DMS153 treated with DMSO at 0.1 percent for 48 hours (cell line): ENCODE measurements around the gene STK4.
"Not testable (repeated sequence)": the region's sequence is repeated elsewhere in the genome, so short reads cannot be mapped to it uniquely, and the experiment has no call there.

ENCODE experiments used
- DNase-seq: peaks from one replicate; lab custom pipeline; 2025; ENCODE audit not compliant: unreplicated experiment; lab: John Stamatoyannopoulos, UW

The STK4 gene

GRCh38 chr20:45052698-45053429 lies 86.6 kb downstream of the STK4 start:
- DNase-seq, result no peak

GRCh38 chr20:45053430-45054351 lies 87.4 kb downstream of the STK4 start:
- no peak for DNase-seq

GRCh38 chr20:45055056-45055455 lies 88.7 kb downstream of the STK4 start:
- DNase-seq, result no peak

GRCh38 chr20:45056473-45057173 lies 90.3 kb downstream of the STK4 start:
- DNase-seq, result no peak

- no peak for DNase-seq
Measured at GRCh38 chr20:45058168-45058850, 92.0 kb downstream of the STK4 start.

GRCh38 chr20:45059022-45059728 lies 92.9 kb downstream of the STK4 start:
- no peak for DNase-seq

GRCh38 chr20:45060294-45060693 lies 94.0 kb downstream of the STK4 start:
- no peak for DNase-seq

GRCh38 chr20:45061244-45061643 lies 94.9 kb downstream of the STK4 start:
- DNase-seq, result no peak

- DNase-seq, result not testable (repeated sequence)
Measured at GRCh38 chr20:45063107-45063506, 96.8 kb downstream of the STK4 start.

GRCh38 chr20:45064812-45065211 lies 98.5 kb downstream of the STK4 start:
- no peak for DNase-seq

GRCh38 chr20:45066372-45066771 lies 100.1 kb downstream of the STK4 start:
- DNase-seq, result no peak

- DNase-seq, result no peak
Measured at GRCh38 chr20:45067087-45067486, 100.8 kb downstream of the STK4 start.

GRCh38 chr20:45067558-45067957 lies 101.2 kb downstream of the STK4 start:
- no peak for DNase-seq

- no peak for DNase-seq
Measured at GRCh38 chr20:45069261-45069660, 102.9 kb downstream of the STK4 start.

GRCh38 chr20:45070932-45071632 lies 104.8 kb downstream of the STK4 start:
- no peak for DNase-seq

- DNase-seq, result no peak
Measured at GRCh38 chr20:45072066-45072465, 105.8 kb downstream of the STK4 start.

GRCh38 chr20:45073221-45073620 lies 106.9 kb downstream of the STK4 start:
- no peak for DNase-seq

- no peak for DNase-seq
Measured at GRCh38 chr20:45077559-45077958, 111.2 kb downstream of the STK4 start.

- DNase-seq, result no peak
Measured at GRCh38 chr20:45080867-45081624, 114.7 kb downstream of the STK4 start.
